ENCODE data around the gene YDJC. TPM values are rescaled to one million over a fixed set of nuclear protein-coding genes. Genes with fewer than 3 reads are reported as not detected.

The YDJC gene
- total RNA-seq, 1 experiment from 2014 or later = 25.7 TPM

- Histone ChIP-seq H3K79me2 (ENCODE audit: low read depth) (peaks cover 36% of the 10 kb centered on the region), H3K27ac (no peak overlapping the region), H3F3A (ENCODE audit: insufficient read depth, low read depth) (peaks cover 48% of the 10 kb centered on the region), H3K4me1 (replicated peaks; ENCODE audit: insufficient read depth) (peaks cover 7% of the 10 kb centered on the region; the same call in 1 of the 2 replicates), H2AFZ (no peak overlapping the region), H3K4me2 (no peak overlapping the region), H3K4me3 (no peak overlapping the region), H3K9me3 (ENCODE audit: insufficient read depth, low read depth) (no peaks in the 10 kb centered on the region), H3K27me3 (ENCODE audit: insufficient read depth, low read depth) (no peaks in the 10 kb centered on the region), H3K36me3 (ENCODE audit: low read depth) (no peaks in the 10 kb centered on the region), H3K9me2 (ENCODE audit: insufficient read depth) (no peaks in the 10 kb centered on the region), H4K20me1 (ENCODE audit: insufficient read depth) (peaks cover 58% of the 10 kb centered on the region)
- ChIA-PET POLR2A (ENCODE audit: unreplicated experiment) (no interaction called here), CTCF (no interaction called here)
- intact Hi-C loops (cut with micrococcal nuclease; ENCODE audit: unreplicated experiment) = no loop called here
- peak; percentile 57 for TF ChIP-seq CTCF (conservative IDR thresholded peaks at IDR 0.05)
- TF ChIP-seq EZH2 (IDR thresholded peaks at IDR 0.05; ENCODE audit: low read depth) = no peak
- no TSS peak for BruUV-seq (replicated peaks)
- DNase-seq = no peak
These were observed 5.5 kb downstream of the YDJC start for GRCh38 chr22:21624120-21624879.

GRCh38 chr22:21623648-21623970 lies 6.2 kb downstream of the YDJC start:
- no TSS peak for BruUV-seq (replicated peaks)
- H3F3A ChIP-seq (ENCODE audit: insufficient read depth, low read depth) = peaks cover 48% of the 10 kb centered on the region
- peaks cover 32% of the 10 kb centered on the region for H3K79me2 ChIP-seq (ENCODE audit: low read depth)
- no peaks in the 10 kb centered on the region for H3K9me2 ChIP-seq (ENCODE audit: insufficient read depth)
- no peak overlapping the region for H3K4me2 ChIP-seq
- no peaks in the 10 kb centered on the region for H3K9me3 ChIP-seq (ENCODE audit: insufficient read depth, low read depth)
- H3K36me3 ChIP-seq (ENCODE audit: low read depth) = no peaks in the 10 kb centered on the region
- H3K4me3 ChIP-seq = no peak overlapping the region
- ChIA-PET CTCF (no interaction called here), POLR2A (ENCODE audit: unreplicated experiment) (no interaction called here)
- no peak overlapping the region for H3K27ac ChIP-seq
- no peak overlapping the region for H2AFZ ChIP-seq
- TF ChIP-seq EZH2 (IDR thresholded peaks at IDR 0.05; ENCODE audit: low read depth) (no peak), CTCF (conservative IDR thresholded peaks at IDR 0.05) (no peak)
- no peaks in the 10 kb centered on the region for H3K27me3 ChIP-seq (ENCODE audit: insufficient read depth, low read depth)
- no peak for DNase-seq
- intact Hi-C loops (cut with micrococcal nuclease; ENCODE audit: unreplicated experiment) = no loop called here
- H4K20me1 ChIP-seq (ENCODE audit: insufficient read depth) = peaks cover 62% of the 10 kb centered on the region
- peaks cover 7% of the 10 kb centered on the region; the same call in 1 of the 2 replicates for H3K4me1 ChIP-seq (replicated peaks; ENCODE audit: insufficient read depth)

- Histone ChIP-seq H3K27me3 (ENCODE audit: insufficient read depth, low read depth) (no peaks in the 10 kb centered on the region), H3K27ac (no peak overlapping the region), H4K20me1 (ENCODE audit: insufficient read depth) (peaks cover 61% of the 10 kb centered on the region), H3K4me1 (replicated peaks; ENCODE audit: insufficient read depth) (peaks cover 1% of the 10 kb centered on the region; the same call in 1 of the 2 replicates), H3K36me3 (ENCODE audit: low read depth) (no peaks in the 10 kb centered on the region), H3K79me2 (ENCODE audit: low read depth) (peaks cover 27% of the 10 kb centered on the region), H3K9me3 (ENCODE audit: insufficient read depth, low read depth) (no peaks in the 10 kb centered on the region), H3K4me2 (no peak overlapping the region), H2AFZ (no peak overlapping the region), H3K9me2 (ENCODE audit: insufficient read depth) (no peaks in the 10 kb centered on the region), H3K4me3 (no peak overlapping the region), H3F3A (ENCODE audit: insufficient read depth, low read depth) (peaks cover 48% of the 10 kb centered on the region)
- TF ChIP-seq EZH2 (IDR thresholded peaks at IDR 0.05; ENCODE audit: low read depth) (no peak), CTCF (conservative IDR thresholded peaks at IDR 0.05) (no peak)
- BruUV-seq (replicated peaks) = no TSS peak
- intact Hi-C loops (cut with micrococcal nuclease; ENCODE audit: unreplicated experiment) = no loop called here
- ChIA-PET CTCF (no interaction called here), POLR2A (ENCODE audit: unreplicated experiment) (no interaction called here)
- no peak for DNase-seq
These were observed 6.7 kb downstream of the YDJC start for GRCh38 chr22:21622919-21623647.
